Stimulated activated CD8-positive, alpha-beta memory T cell treated with anti-CD3 and anti-CD28 coated beads, Interleukin-12 subunit alpha, Interleukin-12 subunit beta, amount 100 ng/mL, for 1 hour (primary cell): Measurements from ENCODE around the gene DCTN3.

Source experiments
- DNase-seq: peaks from one replicate; pipeline ENCODE4 v3.0.0-alpha.2; 2020; ENCODE audit warnings: low read depth

Gene DCTN3

GRCh38 chr9:34623374-34624235 lies 3.3 kb upstream of the DCTN3 start:
- DNase-seq: no peak

- DNase-seq: no peak
Measured at GRCh38 chr9:34615132-34615531, 5.2 kb downstream of the DCTN3 start.

GRCh38 chr9:34612788-34613390 lies 7.4 kb downstream of the DCTN3 start:
- DNase-seq: peak; percentile 50

- peak; percentile 72 for DNase-seq
Measured at GRCh38 chr9:34611811-34612787, 8.2 kb downstream of the DCTN3 start, which contains the start of gene RPP25L. Gene RPP25L, minus strand, starts transcription at chr9:34612097. Its CDS starts 801 bp downstream, at chr9:34611296.

- no peak for DNase-seq
Measured at GRCh38 chr9:34611251-34611810, 9.0 kb downstream of the DCTN3 start.

- DNase-seq: no peak
Measured at GRCh38 chr9:34610434-34611206, 9.7 kb downstream of the DCTN3 start.

GRCh38 chr9:34607331-34607730 lies 13.0 kb downstream of the DCTN3 start:
- DNase-seq: no peak

- DNase-seq: no peak
Measured at GRCh38 chr9:34606905-34607304, 13.4 kb downstream of the DCTN3 start.

- no peak for DNase-seq
Measured at GRCh38 chr9:34606190-34606589, 14.1 kb downstream of the DCTN3 start.

- DNase-seq: peak; percentile 70
Measured at GRCh38 chr9:34603610-34604231, 16.6 kb downstream of the DCTN3 start.

- no peak for DNase-seq
Measured at GRCh38 chr9:34601937-34602573, 18.2 kb downstream of the DCTN3 start.

- no peak for DNase-seq
Measured at GRCh38 chr9:34600908-34601307, 19.4 kb downstream of the DCTN3 start.

GRCh38 chr9:34599546-34599945 lies 20.7 kb downstream of the DCTN3 start:
- no peak for DNase-seq

- DNase-seq: no peak
Measured at GRCh38 chr9:34594177-34594576, 26.1 kb downstream of the DCTN3 start.

- DNase-seq: no peak
Measured at GRCh38 chr9:34592895-34593601, 27.2 kb downstream of the DCTN3 start.

- DNase-seq: no peak
Measured at GRCh38 chr9:34591917-34592866, 28.1 kb downstream of the DCTN3 start.

GRCh38 chr9:34591248-34591916 lies 28.9 kb downstream of the DCTN3 start:
- DNase-seq: peak; percentile 66
